Loucy (cell line): ENCODE data around the gene CCNB1.

Experiments
- CTCF ChIP-seq: fragments of 200-600 bp; sonication (generic); conservative IDR thresholded peaks from 2 replicates; pipeline ENCODE4 v1.5.1; 2014; ENCODE audit warnings: mild to moderate bottlenecking, antibody characterized with exemption, low read length
- EZH2phosphoT487 ChIP-seq: fragments of 200-600 bp; IDR thresholded peaks from 2 replicates; pipeline ENCODE4 v1.6.1; 2018; ENCODE audit warnings: antibody characterized with exemption, mild to moderate bottlenecking, moderate library complexity, borderline replicate concordance

DNA sequence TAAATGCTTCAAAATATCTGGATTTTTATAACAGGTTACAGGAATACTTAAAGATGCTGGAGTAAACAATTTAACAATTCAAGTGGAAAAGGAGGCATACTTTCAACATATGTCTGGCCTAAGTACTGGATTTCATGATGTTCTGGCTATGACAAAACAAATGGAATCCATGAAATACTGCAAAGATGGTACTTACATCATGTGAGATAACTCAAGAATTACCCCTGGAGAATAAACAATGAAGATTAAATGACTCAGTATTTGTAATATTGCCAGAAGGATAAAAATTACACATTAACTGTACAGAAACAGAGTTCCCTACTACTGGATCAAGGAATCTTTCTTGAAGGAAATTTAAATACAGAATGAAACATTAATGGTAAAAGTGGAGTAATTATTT lies 37.5 kb upstream of the CCNB1 start:
- TF ChIP-seq CTCF (no peak), EZH2phosphoT487 (no peak)
